ENCODE data around the gene MYBBP1A.
"Not testable (repeated sequence)": the region's sequence is repeated elsewhere in the genome, so short reads cannot be mapped to it uniquely, and the experiment has no call there.

The MYBBP1A gene

GRCh38 chr17:4590042-4590441 is 34.9 kb upstream of the MYBBP1A start:
- DNase-seq (ENCODE audit: low read depth): not testable (repeated sequence)

GRCh38 chr17:4588898-4589625 is 33.9 kb upstream of the MYBBP1A start:
- no peak for DNase-seq (ENCODE audit: low read depth)

GRCh38 chr17:4588391-4588790 is 33.2 kb upstream of the MYBBP1A start:
- DNase-seq (ENCODE audit: low read depth): no peak

- no peak for DNase-seq (ENCODE audit: low read depth)
Measured at GRCh38 chr17:4587803-4588202, 32.6 kb upstream of the MYBBP1A start.

- no peak for DNase-seq (ENCODE audit: low read depth)
Measured at GRCh38 chr17:4587195-4587594, 32.0 kb upstream of the MYBBP1A start.

GRCh38 chr17:4586043-4586442 is 30.9 kb upstream of the MYBBP1A start:
- DNase-seq (ENCODE audit: low read depth): no peak

- DNase-seq (ENCODE audit: low read depth): no peak
Measured at GRCh38 chr17:4585638-4585994, 30.4 kb upstream of the MYBBP1A start.

- no peak for DNase-seq (ENCODE audit: low read depth)
Measured at GRCh38 chr17:4584917-4585637, 29.9 kb upstream of the MYBBP1A start.

GRCh38 chr17:4584101-4584916 is 29.1 kb upstream of the MYBBP1A start, which contains the start of gene SMTNL2:
SMTNL2 (plus strand) TSS chr17:4584529; CDS start chr17:4584606, 77 bp downstream.
- no peak for DNase-seq (ENCODE audit: low read depth)

- no peak for DNase-seq (ENCODE audit: low read depth)
Measured at GRCh38 chr17:4583782-4584100, 28.6 kb upstream of the MYBBP1A start.

GRCh38 chr17:4583206-4583605 is 28.0 kb upstream of the MYBBP1A start:
- DNase-seq (ENCODE audit: low read depth): no peak

GRCh38 chr17:4582691-4583090 is 27.5 kb upstream of the MYBBP1A start:
- DNase-seq (ENCODE audit: low read depth): no peak

- no peak for DNase-seq (ENCODE audit: low read depth)
Measured at GRCh38 chr17:4582101-4582501, 26.9 kb upstream of the MYBBP1A start.

- no peak for DNase-seq (ENCODE audit: low read depth)
Measured at GRCh38 chr17:4580291-4580690, 25.1 kb upstream of the MYBBP1A start.

- DNase-seq (ENCODE audit: low read depth): no peak
Measured at GRCh38 chr17:4579678-4580077, 24.5 kb upstream of the MYBBP1A start.

- not testable (repeated sequence) for DNase-seq (ENCODE audit: low read depth)
Measured at GRCh38 chr17:4578349-4578748, 23.2 kb upstream of the MYBBP1A start.

GRCh38 chr17:4577386-4577993 is 22.3 kb upstream of the MYBBP1A start:
- DNase-seq (ENCODE audit: low read depth): no peak

- DNase-seq (ENCODE audit: low read depth): no peak
Measured at GRCh38 chr17:4576729-4577322, 21.6 kb upstream of the MYBBP1A start.

- no peak for DNase-seq (ENCODE audit: low read depth)
Measured at GRCh38 chr17:4576161-4576558, 21.0 kb upstream of the MYBBP1A start.

GRCh38 chr17:4574448-4575045 is 19.4 kb upstream of the MYBBP1A start:
- DNase-seq (ENCODE audit: low read depth): no peak

- DNase-seq (ENCODE audit: low read depth): no peak
Measured at GRCh38 chr17:4573669-4574068, 18.5 kb upstream of the MYBBP1A start.

GRCh38 chr17:4573115-4573514 is 17.9 kb upstream of the MYBBP1A start:
- DNase-seq (ENCODE audit: low read depth): no peak

All from fibroblast of the conjunctiva (primary cell).